Activated CD4-positive, alpha-beta T cell treated with anti-CD3 and anti-CD28 coated beads for 48 hours (primary cell): Measurements from ENCODE around the gene TPCN1.

Source experiments
- DNase-seq: peaks from one replicate; pipeline ENCODE4 v3.0.0-alpha.2; 2020

The TPCN1 gene

GRCh38 chr12:113263431-113263963, 42.2 kb downstream of the TPCN1 start:
- DNase-seq: no peak

DNA sequence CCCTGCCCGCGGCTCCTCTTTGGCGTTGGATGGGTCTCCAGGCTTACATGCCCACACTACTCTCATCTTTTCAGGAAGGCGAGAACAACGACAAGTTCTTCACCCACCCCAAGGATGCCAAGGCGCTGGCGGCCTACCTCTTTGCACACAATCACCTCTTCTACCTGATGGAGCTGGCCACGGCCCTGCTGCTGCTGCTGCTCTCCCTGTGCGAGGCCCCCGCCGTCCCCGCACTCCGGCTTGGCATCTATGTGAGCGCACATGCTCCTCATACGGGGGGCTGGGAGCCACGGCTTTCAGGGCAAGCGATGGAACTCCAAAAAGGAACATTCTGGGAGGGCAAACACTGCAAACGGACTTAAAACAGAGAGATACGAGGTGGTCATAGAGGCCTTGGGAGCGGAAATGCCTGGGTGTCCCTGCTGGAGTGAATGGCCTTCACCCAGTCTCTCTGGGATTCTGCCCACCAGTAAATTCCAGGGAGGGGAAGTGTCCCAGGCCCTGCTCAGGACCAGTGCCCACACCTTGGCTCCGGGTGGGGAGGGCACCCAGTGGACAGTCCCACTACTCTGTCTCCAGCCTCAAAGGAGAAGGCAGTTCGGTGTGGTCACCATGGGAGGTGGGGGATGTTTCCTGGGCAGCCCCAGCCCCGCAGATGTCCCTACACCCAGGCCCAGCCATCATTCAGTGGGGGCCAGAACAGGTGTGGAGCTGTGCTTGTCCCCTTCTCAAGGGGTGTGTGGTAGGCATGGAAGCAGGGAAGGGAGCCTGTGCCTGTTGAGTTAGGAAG, 45.0 kb downstream of the TPCN1 start:
- DNase-seq: no peak

GRCh38 chr12:113267621-113268020, 46.4 kb downstream of the TPCN1 start:
- no peak for DNase-seq

- no peak for DNase-seq
These were observed 46.9 kb downstream of the TPCN1 start for GRCh38 chr12:113268136-113268535.

DNA sequence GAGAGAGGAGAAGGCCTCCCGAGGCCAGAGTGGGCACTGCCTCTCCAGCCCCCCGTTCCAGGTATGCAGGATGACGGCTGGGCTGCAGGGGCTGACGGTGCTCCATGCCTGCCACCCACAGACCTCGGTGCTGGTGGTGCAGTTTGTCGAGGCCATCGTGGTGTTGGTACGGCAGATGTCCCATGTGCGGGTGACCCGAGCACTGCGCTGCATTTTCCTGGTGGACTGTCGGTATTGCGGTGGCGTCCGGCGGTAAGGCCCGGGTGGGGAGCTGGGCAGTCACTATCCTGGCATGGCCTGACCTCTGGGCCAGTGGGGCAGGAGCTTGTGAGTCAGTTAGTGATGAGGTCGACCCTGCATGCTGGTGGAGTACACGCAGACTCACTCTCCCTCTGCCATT, 47.4 kb downstream of the TPCN1 start:
- no peak for DNase-seq

- no peak for DNase-seq
These were observed 48.1 kb downstream of the TPCN1 start for GRCh38 chr12:113269257-113269943.

DNA sequence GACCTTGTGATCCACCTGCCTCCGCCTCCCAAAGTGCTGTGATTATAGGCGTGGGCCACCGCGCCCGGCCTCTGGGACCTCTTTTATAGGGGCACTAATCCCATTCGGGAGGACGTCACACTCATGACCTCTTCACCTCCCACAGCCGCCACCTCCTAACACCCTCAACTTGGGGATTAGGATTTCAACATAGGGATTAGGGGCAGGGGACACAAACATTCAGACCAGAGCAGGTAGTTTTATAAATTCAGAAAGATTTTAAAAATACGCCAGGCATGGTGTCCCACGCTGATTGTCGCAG, 49.4 kb downstream of the TPCN1 start:
- no peak for DNase-seq

DNA sequence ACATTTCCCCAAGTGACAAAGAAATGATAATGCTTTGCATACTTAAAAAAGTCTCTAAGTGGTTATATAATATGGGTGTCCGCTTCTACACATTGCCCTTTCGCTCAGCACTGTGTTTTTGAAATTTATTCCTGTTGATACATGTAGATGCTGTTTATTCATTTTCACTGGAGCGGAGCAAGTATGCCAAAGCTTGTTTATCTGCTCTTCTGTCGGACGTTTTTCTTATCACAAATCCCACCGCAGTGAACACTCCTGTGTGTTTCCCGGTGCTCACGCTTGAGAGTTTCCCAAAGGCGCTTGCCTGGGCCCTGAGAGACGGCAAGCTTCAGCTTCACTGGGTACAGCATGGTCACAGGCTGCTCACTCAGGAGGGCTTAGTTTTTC, 50.2 kb downstream of the TPCN1 start:
- no peak for DNase-seq

DNA sequence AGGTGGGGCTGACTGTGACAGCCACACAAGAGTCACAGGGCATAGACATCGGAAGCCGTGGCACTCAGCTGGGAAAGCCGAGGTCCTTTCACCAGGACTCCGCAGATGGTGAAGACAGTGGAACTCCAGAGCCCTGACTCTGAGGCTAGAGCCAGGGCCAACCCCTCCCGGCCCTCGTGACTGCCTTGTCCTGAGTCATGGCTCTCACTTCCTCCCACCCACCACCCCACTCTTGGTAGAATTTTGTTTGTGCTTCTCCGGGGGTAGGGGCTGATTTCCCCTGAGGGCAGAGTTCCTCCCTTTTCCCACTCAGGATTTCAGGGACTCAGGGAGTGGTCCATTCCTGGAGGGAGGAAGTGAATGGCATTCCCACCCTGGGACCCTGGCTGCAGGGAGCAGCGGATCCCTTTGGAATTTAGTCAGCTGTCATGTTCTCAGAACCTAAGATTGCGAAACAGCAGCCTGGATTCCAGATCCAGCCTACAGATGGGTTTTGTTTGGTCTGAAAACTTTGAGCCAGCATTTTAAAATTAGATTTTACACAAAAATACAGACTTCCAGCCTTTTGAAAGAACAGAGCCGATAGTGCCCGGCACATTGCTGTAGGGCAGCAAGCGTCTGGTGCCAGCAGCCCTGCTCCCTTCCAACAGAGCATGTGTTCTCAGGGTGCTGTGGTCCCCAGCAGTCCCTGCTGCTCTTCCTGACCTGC, 50.7 kb downstream of the TPCN1 start:
- DNase-seq: peak; percentile 60

GRCh38 chr12:113273053-113273725, 51.9 kb downstream of the TPCN1 start:
- DNase-seq: no peak

DNA sequence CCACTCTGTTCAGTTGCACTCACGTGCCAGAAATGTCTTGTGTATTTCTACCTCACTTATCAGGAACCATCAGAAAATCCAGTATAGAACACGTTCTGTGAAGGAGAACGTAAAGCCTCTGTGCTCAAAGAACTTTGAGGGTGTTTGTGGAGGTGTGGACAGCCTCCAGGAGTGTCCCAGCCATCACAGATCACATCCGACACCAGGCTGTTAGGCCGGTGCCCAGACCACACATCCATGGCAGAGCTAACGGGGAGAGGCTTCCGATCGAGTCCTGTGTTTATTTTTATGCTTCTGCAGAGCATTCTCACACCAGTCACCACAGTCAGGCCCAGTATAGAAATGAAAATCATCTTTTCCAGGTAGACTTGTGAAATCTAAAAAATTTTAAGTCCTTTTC, 53.6 kb downstream of the TPCN1 start:
- DNase-seq: no peak

- no peak for DNase-seq
These were observed 55.0 kb downstream of the TPCN1 start for GRCh38 chr12:113276306-113276705.

DNA sequence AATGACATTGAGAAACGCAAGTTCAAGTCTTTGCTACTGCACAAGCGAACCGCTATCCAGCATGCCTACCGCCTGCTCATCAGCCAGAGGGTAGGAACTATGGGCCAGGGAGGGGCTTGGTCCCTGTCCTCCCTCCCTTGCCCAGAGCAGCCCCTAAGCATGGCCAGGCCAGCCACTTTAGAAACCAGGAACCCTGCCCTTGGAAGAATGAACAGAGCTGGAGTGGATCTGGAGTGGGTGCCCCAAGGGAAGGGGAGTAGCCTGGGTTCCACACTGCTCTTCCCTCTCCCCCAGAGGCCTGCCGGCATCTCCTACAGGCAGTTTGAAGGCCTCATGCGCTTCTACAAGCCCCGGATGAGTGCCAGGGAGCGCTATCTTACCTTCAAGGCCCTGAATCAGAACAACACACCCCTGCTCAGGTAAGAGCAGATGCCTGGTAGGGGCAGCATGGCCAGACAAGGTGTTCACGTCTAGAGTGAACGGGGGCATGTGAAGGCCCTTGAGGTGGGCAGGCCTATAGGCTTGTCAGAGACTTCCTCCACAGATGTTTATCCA, 55.8 kb downstream of the TPCN1 start:
- no peak for DNase-seq

DNA sequence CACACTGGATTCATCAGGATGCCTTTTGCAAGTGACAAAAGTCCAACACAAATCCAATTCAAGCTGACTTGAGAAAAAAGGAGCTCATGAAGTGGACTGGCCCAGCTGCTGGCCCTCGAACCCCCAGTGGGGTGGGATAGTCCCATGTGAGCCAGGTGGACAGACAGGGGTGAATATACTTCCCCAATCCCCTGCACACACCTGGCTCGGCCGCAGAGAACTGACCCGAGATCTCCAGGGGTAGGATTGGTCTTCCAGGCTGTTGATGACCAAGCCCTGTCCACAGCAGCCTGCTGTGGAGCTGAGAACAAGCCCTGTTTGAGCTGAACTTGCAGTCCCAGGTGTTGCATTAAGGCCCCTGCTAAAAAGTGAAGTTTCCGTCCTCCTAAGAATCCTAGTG, 56.2 kb downstream of the TPCN1 start:
- no peak for DNase-seq

DNA sequence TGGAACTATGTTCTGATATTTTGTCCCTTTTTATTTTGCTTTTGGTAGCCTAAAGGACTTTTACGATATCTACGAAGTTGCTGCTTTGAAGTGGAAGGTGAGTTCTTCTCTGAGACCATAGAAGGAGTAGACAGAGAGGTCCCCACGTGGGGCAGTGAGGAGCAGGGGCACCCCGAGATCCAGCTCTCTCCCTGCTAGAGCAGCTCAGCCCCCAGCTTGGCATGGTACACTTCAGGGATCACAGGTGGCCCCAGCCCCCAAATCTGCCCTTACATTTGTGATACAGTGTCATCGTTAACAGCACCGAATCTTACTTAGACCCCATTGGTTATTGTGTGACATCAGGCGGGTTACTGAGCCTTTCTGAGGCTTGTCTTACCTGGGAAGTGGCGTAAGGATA, 56.9 kb downstream of the TPCN1 start:
- no peak for DNase-seq

GRCh38 chr12:113278633-113279032, 57.4 kb downstream of the TPCN1 start:
- DNase-seq: no peak

GRCh38 chr12:113284751-113285150, 63.5 kb downstream of the TPCN1 start:
- DNase-seq: no peak

GRCh38 chr12:113285679-113286610, 64.7 kb downstream of the TPCN1 start:
- DNase-seq: no peak

DNA sequence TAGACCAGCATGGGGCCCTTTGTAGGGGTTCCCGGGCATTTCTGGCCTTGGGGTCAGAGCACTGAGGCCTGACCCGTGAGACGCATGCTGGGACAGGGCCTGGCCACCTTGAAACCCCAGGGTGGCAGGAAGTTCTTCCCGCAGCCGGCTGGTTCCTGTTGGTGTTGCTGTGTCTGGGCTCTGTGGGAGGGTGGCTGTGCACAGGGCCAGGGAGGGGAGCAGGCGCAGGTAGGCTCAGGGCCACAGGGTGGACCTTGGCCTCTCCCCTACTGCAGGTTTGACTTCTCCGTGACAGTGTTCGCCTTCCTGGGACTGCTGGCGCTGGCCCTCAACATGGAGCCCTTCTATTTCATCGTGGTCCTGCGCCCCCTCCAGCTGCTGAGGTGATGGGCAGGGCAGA, 65.4 kb downstream of the TPCN1 start:
- no peak for DNase-seq

- no peak for DNase-seq
These were observed 66.1 kb downstream of the TPCN1 start for GRCh38 chr12:113287146-113287898.

GRCh38 chr12:113287899-113288282, 66.6 kb downstream of the TPCN1 start:
- DNase-seq: no peak
